Activated CD4-positive, alpha-beta T cell treated with anti-CD3 and anti-CD28 coated beads, Interleukin-2, amount 10 ng/mL, durations not matched to agents 24 days and 14 days (primary cell): ENCODE results near the gene RILPL1. TPM values are rescaled to one million over a fixed set of nuclear protein-coding genes. Genes with fewer than 3 reads are reported as not detected.
"Not testable (repeated sequence)": the region's sequence is repeated elsewhere in the genome, so short reads cannot be mapped to it uniquely, and the experiment has no call there.

Experiments used
- DNase-seq: peaks from one replicate; pipeline ENCODE4 v3.0.0; 2022
- H3K27ac Mint-ChIP-seq: one replicate; pipeline ENCODE4 v1.8.0; 2022; ENCODE audit warnings: mild to moderate bottlenecking, mixed read lengths
- H3K27me3 Mint-ChIP-seq: one replicate; pipeline ENCODE4 v1.8.0; 2022; ENCODE audit warnings: mixed read lengths
- H3K36me3 Mint-ChIP-seq: one replicate; pipeline ENCODE4 v1.8.0; 2022; ENCODE audit warnings: low read depth, mild to moderate bottlenecking, mixed read lengths
- H3K4me1 Mint-ChIP-seq: one replicate; pipeline ENCODE4 v1.8.0; 2021; ENCODE audit warnings: mixed read lengths
- H3K4me3 Mint-ChIP-seq: one replicate; pipeline ENCODE4 v1.8.0; 2022; ENCODE audit warnings: mild to moderate bottlenecking, moderate library complexity, mixed read lengths
- H3K9me3 Mint-ChIP-seq: one replicate; pipeline ENCODE4 v1.8.0; 2021; ENCODE audit warnings: mixed read lengths
- intact Hi-C: fragments of 100-400 bp; cut with micrococcal nuclease; formaldehyde crosslinking; loops from one replicate; pipeline ENCODE4 v1.15.1; 2023
- total RNA-seq: library from RNA; stranded (reverse); gene quantifications from 2 replicates; pipeline ENCODE4 v1.2.3, GENCODE V29; 2022

Gene RILPL1
- total RNA-seq, 1 donor from 2014 or later = 4.1 TPM

- DNase-seq = no peak
- intact Hi-C loops = no loop called here
- Mint-ChIP-seq H3K27me3 (peaks cover 10% of the 10 kb centered on the region), H3K36me3 (no peaks in the 10 kb centered on the region), H3K27ac (no peak overlapping the region), H3K4me1 (no peaks in the 10 kb centered on the region), H3K9me3 (no peaks in the 10 kb centered on the region), H3K4me3 (no peak overlapping the region)
These were observed 12.8 kb upstream of the RILPL1 start for GRCh38 chr12:123546281-123546680.

GRCh38 chr12:123543541-123543940 is 10.0 kb upstream of the RILPL1 start:
- intact Hi-C loops = no loop called here
- H3K27ac Mint-ChIP-seq = no peak overlapping the region
- H3K27me3 Mint-ChIP-seq = peaks cover 12% of the 10 kb centered on the region
- H3K4me1 Mint-ChIP-seq = no peaks in the 10 kb centered on the region
- H3K4me3 Mint-ChIP-seq = no peak overlapping the region
- no peaks in the 10 kb centered on the region for H3K9me3 Mint-ChIP-seq
- no peaks in the 10 kb centered on the region for H3K36me3 Mint-ChIP-seq
- DNase-seq = no peak

- Mint-ChIP-seq H3K9me3 (no peaks in the 10 kb centered on the region), H3K4me1 (no peaks in the 10 kb centered on the region), H3K4me3 (no peak overlapping the region), H3K36me3 (no peaks in the 10 kb centered on the region), H3K27me3 (peaks cover 9% of the 10 kb centered on the region), H3K27ac (no peak overlapping the region)
- intact Hi-C loops = no loop called here
- no peak for DNase-seq
These were observed 7.6 kb upstream of the RILPL1 start for GRCh38 chr12:123540899-123541662.

- H3K27ac Mint-ChIP-seq, H3K4me3 Mint-ChIP-seq, H3K9me3 Mint-ChIP-seq, intact Hi-C loops, H3K36me3 Mint-ChIP-seq, DNase-seq: not testable (repeated sequence)
- peaks cover 14% of the 10 kb centered on the region for H3K4me1 Mint-ChIP-seq
- peaks cover 17% of the 10 kb centered on the region for H3K27me3 Mint-ChIP-seq
These were observed 2.4 kb upstream of the RILPL1 start for GRCh38 chr12:123535952-123536351.

- Mint-ChIP-seq H3K27me3 (peaks cover 15% of the 10 kb centered on the region), H3K4me3 (peak overlapping the region; percentile 78), H3K27ac (peak overlapping the region; percentile 69), H3K9me3 (no peaks in the 10 kb centered on the region), H3K4me1 (peaks cover 16% of the 10 kb centered on the region), H3K36me3 (peaks cover 2% of the 10 kb centered on the region)
- DNase-seq = no peak
- intact Hi-C loops = loop anchor here (2.0 to 5.0 kb wide), 2 partner anchors 50 to 439 kb away; partner anchors contain the start of genes CCDC92 and ZNF664
These were observed 490 bp downstream of the RILPL1 start for GRCh38 chr12:123532808-123533649.

GRCh38 chr12:123532019-123532418 is 1.5 kb downstream of the RILPL1 start:
- peak overlapping the region; percentile 78 for H3K4me3 Mint-ChIP-seq
- intact Hi-C loops = loop anchor here (2.0 to 5.0 kb wide), 2 partner anchors 51 to 440 kb away; partner anchors contain the start of genes CCDC92 and ZNF664
- no peaks in the 10 kb centered on the region for H3K9me3 Mint-ChIP-seq
- peak; percentile 69 for DNase-seq
- H3K36me3 Mint-ChIP-seq = peaks cover 2% of the 10 kb centered on the region
- H3K27ac Mint-ChIP-seq = peak overlapping the region; percentile 66
- peaks cover 13% of the 10 kb centered on the region for H3K27me3 Mint-ChIP-seq
- H3K4me1 Mint-ChIP-seq = peaks cover 16% of the 10 kb centered on the region

- Mint-ChIP-seq H3K36me3 (peaks cover 2% of the 10 kb centered on the region), H3K9me3 (no peaks in the 10 kb centered on the region), H3K4me1 (peaks cover 16% of the 10 kb centered on the region), H3K27me3 (peaks cover 11% of the 10 kb centered on the region), H3K4me3 (no peak overlapping the region), H3K27ac (no peak overlapping the region)
- intact Hi-C loops = loop anchor here (5.0 kb wide), 1 partner anchor 441 kb away; the partner anchor contains the start of genes CCDC92 and ZNF664
- no peak for DNase-seq
These were observed 2.4 kb downstream of the RILPL1 start for GRCh38 chr12:123531091-123531490.

GRCh38 chr12:123530668-123531067 is 2.9 kb downstream of the RILPL1 start:
- intact Hi-C loops = loop anchor here (5.0 kb wide), 1 partner anchor 442 kb away; the partner anchor contains the start of genes CCDC92 and ZNF664
- Mint-ChIP-seq H3K36me3 (peaks cover 2% of the 10 kb centered on the region), H3K27me3 (peaks cover 10% of the 10 kb centered on the region), H3K9me3 (no peaks in the 10 kb centered on the region), H3K4me1 (peaks cover 16% of the 10 kb centered on the region), H3K4me3 (no peak overlapping the region), H3K27ac (no peak overlapping the region)
- no peak for DNase-seq

- Mint-ChIP-seq H3K27me3 (peaks cover 9% of the 10 kb centered on the region), H3K36me3 (peaks cover 2% of the 10 kb centered on the region), H3K4me3 (no peak overlapping the region), H3K27ac (no peak overlapping the region), H3K4me1 (peaks cover 16% of the 10 kb centered on the region), H3K9me3 (no peaks in the 10 kb centered on the region)
- intact Hi-C loops = loop anchor here (5.0 kb wide), 1 partner anchor 443 kb away; the partner anchor contains the start of genes CCDC92 and ZNF664
- no peak for DNase-seq
These were observed 3.8 kb downstream of the RILPL1 start for GRCh38 chr12:123529686-123530085.

- DNase-seq = no peak
- intact Hi-C loops = no loop called here
- no peaks in the 10 kb centered on the region for H3K9me3 Mint-ChIP-seq
- H3K27me3 Mint-ChIP-seq = peaks cover 5% of the 10 kb centered on the region
- no peak overlapping the region for H3K27ac Mint-ChIP-seq
- H3K36me3 Mint-ChIP-seq = peaks cover 2% of the 10 kb centered on the region
- H3K4me1 Mint-ChIP-seq = peaks cover 13% of the 10 kb centered on the region
- no peak overlapping the region for H3K4me3 Mint-ChIP-seq
These were observed 4.7 kb downstream of the RILPL1 start for GRCh38 chr12:123528858-123529257.

- Mint-ChIP-seq H3K36me3 (peaks cover 2% of the 10 kb centered on the region), H3K9me3 (no peaks in the 10 kb centered on the region), H3K4me1 (peaks cover 3% of the 10 kb centered on the region), H3K4me3 (no peak overlapping the region), H3K27ac (no peak overlapping the region), H3K27me3 (peaks cover 2% of the 10 kb centered on the region)
- intact Hi-C loops = no loop called here
- no peak for DNase-seq
These were observed 6.9 kb downstream of the RILPL1 start for GRCh38 chr12:123526542-123527080.

GRCh38 chr12:123524378-123524777 is 9.1 kb downstream of the RILPL1 start:
- DNase-seq = no peak
- no peaks in the 10 kb centered on the region for H3K36me3 Mint-ChIP-seq
- no peak overlapping the region for H3K4me3 Mint-ChIP-seq
- no peaks in the 10 kb centered on the region for H3K27me3 Mint-ChIP-seq
- no peaks in the 10 kb centered on the region for H3K9me3 Mint-ChIP-seq
- H3K27ac Mint-ChIP-seq = no peak overlapping the region
- intact Hi-C loops = no loop called here
- no peaks in the 10 kb centered on the region for H3K4me1 Mint-ChIP-seq

- no peaks in the 10 kb centered on the region for H3K27me3 Mint-ChIP-seq
- H3K4me1 Mint-ChIP-seq = no peaks in the 10 kb centered on the region
- H3K4me3 Mint-ChIP-seq = no peak overlapping the region
- intact Hi-C loops = no loop called here
- no peaks in the 10 kb centered on the region for H3K9me3 Mint-ChIP-seq
- H3K27ac Mint-ChIP-seq = no peak overlapping the region
- DNase-seq = no peak
- no peaks in the 10 kb centered on the region for H3K36me3 Mint-ChIP-seq
These were observed 10.0 kb downstream of the RILPL1 start for GRCh38 chr12:123523518-123523917.

GRCh38 chr12:123522164-123522563 is 11.4 kb downstream of the RILPL1 start:
- Mint-ChIP-seq H3K27me3 (no peaks in the 10 kb centered on the region), H3K27ac (no peak overlapping the region), H3K4me3 (no peak overlapping the region), H3K9me3 (no peaks in the 10 kb centered on the region), H3K4me1 (no peaks in the 10 kb centered on the region), H3K36me3 (peaks cover 2% of the 10 kb centered on the region)
- intact Hi-C loops = no loop called here
- no peak for DNase-seq
